Thyroid gland (tissue), 4 donors: ENCODE results near the gene ATP23.

Experiments
- POLR2A ChIP-seq, 2 donors: fragments of 450-650 bp; IDR thresholded peaks; one replicate each; pipeline ENCODE4 v1.6.1; 2017; ENCODE audit warnings: antibody characterized with exemption in 2 of 2, mild to moderate bottlenecking in 2 of 2, moderate library complexity in 1 of 2
- TF ChIP-seq, protein P1 (sequence below), 6 experiments: fragments of 200-600 bp in 3 of 6; fragments of 450-650 bp in 3 of 6; sonication (generic) in 3 of 6; IDR thresholded peaks; one replicate each; pipeline ENCODE4 v1.5.1; 2016 to 2019; ENCODE audit warnings: antibody characterized with exemption in 6 of 6, mild to moderate bottlenecking in 2 of 6, inconsistent platforms in 1 of 6, moderate library complexity in 1 of 6

DNA sequence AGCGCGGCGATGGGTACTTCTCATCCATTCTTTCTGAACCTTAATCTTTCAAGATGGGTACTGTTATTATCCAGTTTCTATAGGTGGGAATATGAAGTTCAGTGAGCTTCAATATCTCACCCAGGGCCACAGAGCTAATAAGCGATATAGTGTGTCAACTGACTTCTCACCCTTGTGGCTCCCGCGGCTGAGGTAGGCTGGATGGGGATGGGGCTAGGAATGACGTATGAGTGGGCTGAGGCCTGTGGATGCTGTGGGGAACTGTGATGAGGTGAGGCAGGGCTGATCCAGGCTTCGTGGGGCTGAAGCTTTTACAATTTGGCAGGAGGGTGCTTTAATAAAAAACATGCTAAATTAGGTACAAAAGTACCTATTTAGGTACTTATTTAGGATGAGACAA lies 32.9 kb upstream of the ATP23 start:
- no peak for TF ChIP-seq POLR2A (IDR thresholded peaks at IDR 0.05)
- TF ChIP-seq, protein P1, sequence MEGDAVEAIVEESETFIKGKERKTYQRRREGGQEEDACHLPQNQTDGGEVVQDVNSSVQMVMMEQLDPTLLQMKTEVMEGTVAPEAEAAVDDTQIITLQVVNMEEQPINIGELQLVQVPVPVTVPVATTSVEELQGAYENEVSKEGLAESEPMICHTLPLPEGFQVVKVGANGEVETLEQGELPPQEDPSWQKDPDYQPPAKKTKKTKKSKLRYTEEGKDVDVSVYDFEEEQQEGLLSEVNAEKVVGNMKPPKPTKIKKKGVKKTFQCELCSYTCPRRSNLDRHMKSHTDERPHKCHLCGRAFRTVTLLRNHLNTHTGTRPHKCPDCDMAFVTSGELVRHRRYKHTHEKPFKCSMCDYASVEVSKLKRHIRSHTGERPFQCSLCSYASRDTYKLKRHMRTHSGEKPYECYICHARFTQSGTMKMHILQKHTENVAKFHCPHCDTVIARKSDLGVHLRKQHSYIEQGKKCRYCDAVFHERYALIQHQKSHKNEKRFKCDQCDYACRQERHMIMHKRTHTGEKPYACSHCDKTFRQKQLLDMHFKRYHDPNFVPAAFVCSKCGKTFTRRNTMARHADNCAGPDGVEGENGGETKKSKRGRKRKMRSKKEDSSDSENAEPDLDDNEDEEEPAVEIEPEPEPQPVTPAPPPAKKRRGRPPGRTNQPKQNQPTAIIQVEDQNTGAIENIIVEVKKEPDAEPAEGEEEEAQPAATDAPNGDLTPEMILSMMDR (IDR thresholded peaks at IDR 0.05) = no peak
